Measurements from ENCODE around the gene SLC45A1.

Gene SLC45A1

GRCh38 chr1:8311068-8311718 lies 6.7 kb upstream of the SLC45A1 start:
- DNase-seq (ENCODE audit: low read depth): no peak

GRCh38 chr1:8312235-8313218 lies 5.4 kb upstream of the SLC45A1 start:
- DNase-seq (ENCODE audit: low read depth): no peak

GRCh38 chr1:8313231-8313630 lies 4.7 kb upstream of the SLC45A1 start:
- DNase-seq (ENCODE audit: low read depth): no peak

- DNase-seq (ENCODE audit: low read depth): no peak
Observed at GRCh38 chr1:8314346-8315280, 3.3 kb upstream of the SLC45A1 start.

GRCh38 chr1:8315573-8316475 lies 2.1 kb upstream of the SLC45A1 start:
- DNase-seq (ENCODE audit: low read depth): no peak

- no peak for DNase-seq (ENCODE audit: low read depth)
Observed at GRCh38 chr1:8318436-8318835, 522 bp downstream of the SLC45A1 start.

GRCh38 chr1:8321612-8322011 lies 3.7 kb downstream of the SLC45A1 start:
- DNase-seq (ENCODE audit: low read depth): no peak

GRCh38 chr1:8323706-8324105 lies 5.8 kb downstream of the SLC45A1 start:
- no peak for DNase-seq (ENCODE audit: low read depth)

- DNase-seq (ENCODE audit: low read depth): no peak
Observed at GRCh38 chr1:8324176-8324810, 6.4 kb downstream of the SLC45A1 start.

GRCh38 chr1:8325771-8326170 lies 7.9 kb downstream of the SLC45A1 start:
- DNase-seq (ENCODE audit: low read depth): no peak

GRCh38 chr1:8326265-8326664 lies 8.4 kb downstream of the SLC45A1 start:
- DNase-seq (ENCODE audit: low read depth): no peak

GRCh38 chr1:8328271-8328670 lies 10.4 kb downstream of the SLC45A1 start:
- DNase-seq (ENCODE audit: low read depth): no peak

GRCh38 chr1:8329439-8329838 lies 11.5 kb downstream of the SLC45A1 start:
- no peak for DNase-seq (ENCODE audit: low read depth)

- no peak for DNase-seq (ENCODE audit: low read depth)
Observed at GRCh38 chr1:8329858-8330257, 11.9 kb downstream of the SLC45A1 start.

- DNase-seq (ENCODE audit: low read depth): no peak
Observed at GRCh38 chr1:8330271-8331125, 12.6 kb downstream of the SLC45A1 start.

- no peak for DNase-seq (ENCODE audit: low read depth)
Observed at GRCh38 chr1:8332806-8333205, 14.9 kb downstream of the SLC45A1 start.

- no peak for DNase-seq (ENCODE audit: low read depth)
Observed at GRCh38 chr1:8333246-8333987, 15.5 kb downstream of the SLC45A1 start.

- no peak for DNase-seq (ENCODE audit: low read depth)
Observed at GRCh38 chr1:8334106-8334851, 16.4 kb downstream of the SLC45A1 start.

All from stimulated activated CD8-positive, alpha-beta memory T cell treated with anti-CD3 and anti-CD28 coated beads, Interleukin-15, amount 100 ng/mL, for 24 hours (primary cell).